ENCODE results near the gene GGT6.

The GGT6 gene

GRCh38 chr17:4573669-4574068, 13.3 kb upstream of the GGT6 start:
- H3F3A ChIP-seq (ENCODE audit: low read depth) = no peaks in the 10 kb centered on the region
- no peaks in the 10 kb centered on the region for H3K79me2 ChIP-seq (ENCODE audit: insufficient read depth, low read length)
- no peaks in the 10 kb centered on the region for H4K20me1 ChIP-seq (ENCODE audit: insufficient read depth, low read length, poor library complexity, severe bottlenecking)
- no peaks in the 10 kb centered on the region for H3K9me3 ChIP-seq (ENCODE audit: insufficient read depth, low read depth, low read length)
- no peaks in the 10 kb centered on the region for H3K36me3 ChIP-seq (ENCODE audit: insufficient read depth, low read length)
- TF ChIP-seq CTCF (conservative IDR thresholded peaks at IDR 0.05; ENCODE audit: low read length) (no peak), EZH2phosphoT487 (IDR thresholded peaks at IDR 0.05; ENCODE audit: borderline replicate concordance) (no peak)
- no peak overlapping the region for H3K4me2 ChIP-seq (ENCODE audit: low read depth, low read length, poor library complexity, severe bottlenecking)
- H3K9me2 ChIP-seq (replicated peaks; ENCODE audit: low read depth, low read length) = no peaks in the 10 kb centered on the region
- peaks cover 10% of the 10 kb centered on the region for H3K4me1 ChIP-seq (ENCODE audit: insufficient read depth, low read length, poor library complexity, severe bottlenecking)
- H3K27me3 ChIP-seq (ENCODE audit: insufficient read depth, low read length, poor library complexity, severe bottlenecking) = no peaks in the 10 kb centered on the region
- H3K9ac ChIP-seq (ENCODE audit: low read depth, low read length, poor library complexity, severe bottlenecking) = no peak overlapping the region
- H2AFZ ChIP-seq (ENCODE audit: low read length) = no peak overlapping the region
- no peak overlapping the region for H3K4me3 ChIP-seq (ENCODE audit: low read length, poor library complexity, severe bottlenecking)

GRCh38 chr17:4573115-4573514, 12.7 kb upstream of the GGT6 start:
- no peaks in the 10 kb centered on the region for H4K20me1 ChIP-seq (ENCODE audit: insufficient read depth, low read length, poor library complexity, severe bottlenecking)
- no peak overlapping the region for H2AFZ ChIP-seq (ENCODE audit: low read length)
- H3K4me3 ChIP-seq (ENCODE audit: low read length, poor library complexity, severe bottlenecking) = no peak overlapping the region
- H3K4me2 ChIP-seq (ENCODE audit: low read depth, low read length, poor library complexity, severe bottlenecking) = no peak overlapping the region
- no peaks in the 10 kb centered on the region for H3K27me3 ChIP-seq (ENCODE audit: insufficient read depth, low read length, poor library complexity, severe bottlenecking)
- H3K9me2 ChIP-seq (replicated peaks; ENCODE audit: low read depth, low read length) = no peaks in the 10 kb centered on the region
- H3K9me3 ChIP-seq (ENCODE audit: insufficient read depth, low read depth, low read length) = no peaks in the 10 kb centered on the region
- H3K4me1 ChIP-seq (ENCODE audit: insufficient read depth, low read length, poor library complexity, severe bottlenecking) = peaks cover 10% of the 10 kb centered on the region
- no peaks in the 10 kb centered on the region for H3F3A ChIP-seq (ENCODE audit: low read depth)
- H3K36me3 ChIP-seq (ENCODE audit: insufficient read depth, low read length) = no peaks in the 10 kb centered on the region
- H3K9ac ChIP-seq (ENCODE audit: low read depth, low read length, poor library complexity, severe bottlenecking) = no peak overlapping the region
- TF ChIP-seq EZH2phosphoT487 (IDR thresholded peaks at IDR 0.05; ENCODE audit: borderline replicate concordance) = no peak
- no peak for TF ChIP-seq CTCF (conservative IDR thresholded peaks at IDR 0.05; ENCODE audit: low read length)
- no peaks in the 10 kb centered on the region for H3K79me2 ChIP-seq (ENCODE audit: insufficient read depth, low read length)

- Histone ChIP-seq H3K36me3 (ENCODE audit: insufficient read depth, low read length) (no peaks in the 10 kb centered on the region), H2AFZ (ENCODE audit: low read length) (no peak overlapping the region), H3F3A (ENCODE audit: low read depth) (no peaks in the 10 kb centered on the region), H3K4me3 (ENCODE audit: low read length, poor library complexity, severe bottlenecking) (no peak overlapping the region), H3K9me3 (ENCODE audit: insufficient read depth, low read depth, low read length) (no peaks in the 10 kb centered on the region), H3K4me2 (ENCODE audit: low read depth, low read length, poor library complexity, severe bottlenecking) (no peak overlapping the region), H3K9me2 (replicated peaks; ENCODE audit: low read depth, low read length) (no peaks in the 10 kb centered on the region), H3K79me2 (ENCODE audit: insufficient read depth, low read length) (no peaks in the 10 kb centered on the region), H3K9ac (ENCODE audit: low read depth, low read length, poor library complexity, severe bottlenecking) (no peak overlapping the region), H3K27me3 (ENCODE audit: insufficient read depth, low read length, poor library complexity, severe bottlenecking) (no peaks in the 10 kb centered on the region), H4K20me1 (ENCODE audit: insufficient read depth, low read length, poor library complexity, severe bottlenecking) (no peaks in the 10 kb centered on the region), H3K4me1 (ENCODE audit: insufficient read depth, low read length, poor library complexity, severe bottlenecking) (peaks cover 10% of the 10 kb centered on the region)
- TF ChIP-seq EZH2phosphoT487 (IDR thresholded peaks at IDR 0.05; ENCODE audit: borderline replicate concordance) (no peak), CTCF (conservative IDR thresholded peaks at IDR 0.05; ENCODE audit: low read length) (no peak)
Measured at GRCh38 chr17:4572131-4572530, 11.8 kb upstream of the GGT6 start.
